K562 (cell line): Measurements from ENCODE around the gene SMIM17.

Experiments used
- GATAD2A ChIP-seq: fragments of 450-650 bp; IDR thresholded peaks from 2 replicates; pipeline ENCODE4 v1.6.1; 2017
- MED1 ChIP-seq: sonication (generic); formaldehyde crosslinking; IDR thresholded peaks from 2 replicates; pipeline ENCODE4 v1.8.1; 2023; ENCODE audit warnings: missing genetic modification reagents, borderline replicate concordance
- NR1H2 ChIP-seq: sonication (generic); formaldehyde crosslinking; IDR thresholded peaks from 2 replicates; pipeline ENCODE4 v1.4.0; 2020; ENCODE audit warnings: mild to moderate bottlenecking, missing genetic modification reagents
- TEAD4 ChIP-seq, 2 experiments: sonication (generic) in 1 of 2; formaldehyde crosslinking in 1 of 2; IDR thresholded peaks; 2 replicates each; pipeline versions ENCODE4 v1.6.1 to v1.8.0; 2012 to 2022; ENCODE audit warnings: borderline replicate concordance in 1 of 2, inconsistent platforms in 1 of 2, low read length in 1 of 2, mild to moderate bottlenecking in 1 of 2, missing genetic modification reagents in 1 of 2
- TF ChIP-seq, protein P1 (sequence below): sonication (generic); formaldehyde crosslinking; IDR thresholded peaks from 2 replicates; pipeline ENCODE4 v1.8.1; 2023; ENCODE audit warnings: mild to moderate bottlenecking, missing genetic modification reagents

DNA sequence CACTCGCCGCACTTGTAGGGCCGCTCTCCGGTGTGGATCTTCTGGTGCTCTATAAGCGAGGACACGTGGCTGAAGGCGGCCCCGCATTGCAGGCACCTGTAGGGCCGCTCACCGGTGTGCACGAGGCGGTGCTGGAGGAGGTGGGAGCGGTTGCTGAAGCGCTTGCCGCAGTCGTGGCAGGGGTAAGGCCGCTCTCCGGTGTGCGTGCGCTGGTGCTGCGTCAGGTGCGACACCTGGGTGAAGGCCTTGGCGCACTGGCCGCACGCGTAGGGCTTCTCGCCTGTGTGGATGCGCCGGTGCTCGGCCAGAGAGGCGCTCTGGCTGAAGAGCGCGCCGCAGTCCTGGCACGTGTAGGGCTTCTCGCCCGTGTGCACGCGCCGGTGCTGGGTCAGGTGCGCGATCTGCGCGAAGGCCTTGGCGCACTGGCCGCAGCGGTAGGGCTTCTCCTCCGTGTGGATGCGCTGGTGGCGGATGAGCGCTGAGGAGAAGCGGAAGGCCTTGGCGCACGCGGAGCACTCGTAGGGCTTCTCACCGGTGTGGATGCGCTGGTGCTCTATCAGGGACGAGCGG lies 21.1 kb downstream of the SMIM17 start:
- no peak for TF ChIP-seq NR1H2 (CRISPR knock-in tag)
- TF ChIP-seq MED1 (CRISPR knock-in tag), result no peak
- no peak for TF ChIP-seq TEAD4 (IDR thresholded peaks at IDR 0.05; ENCODE audit: low read length)
- no peak for TF ChIP-seq TEAD4 (CRISPR knock-in tag; IDR thresholded peaks at IDR 0.05; ENCODE audit: borderline replicate concordance)
- TF ChIP-seq, protein P1, sequence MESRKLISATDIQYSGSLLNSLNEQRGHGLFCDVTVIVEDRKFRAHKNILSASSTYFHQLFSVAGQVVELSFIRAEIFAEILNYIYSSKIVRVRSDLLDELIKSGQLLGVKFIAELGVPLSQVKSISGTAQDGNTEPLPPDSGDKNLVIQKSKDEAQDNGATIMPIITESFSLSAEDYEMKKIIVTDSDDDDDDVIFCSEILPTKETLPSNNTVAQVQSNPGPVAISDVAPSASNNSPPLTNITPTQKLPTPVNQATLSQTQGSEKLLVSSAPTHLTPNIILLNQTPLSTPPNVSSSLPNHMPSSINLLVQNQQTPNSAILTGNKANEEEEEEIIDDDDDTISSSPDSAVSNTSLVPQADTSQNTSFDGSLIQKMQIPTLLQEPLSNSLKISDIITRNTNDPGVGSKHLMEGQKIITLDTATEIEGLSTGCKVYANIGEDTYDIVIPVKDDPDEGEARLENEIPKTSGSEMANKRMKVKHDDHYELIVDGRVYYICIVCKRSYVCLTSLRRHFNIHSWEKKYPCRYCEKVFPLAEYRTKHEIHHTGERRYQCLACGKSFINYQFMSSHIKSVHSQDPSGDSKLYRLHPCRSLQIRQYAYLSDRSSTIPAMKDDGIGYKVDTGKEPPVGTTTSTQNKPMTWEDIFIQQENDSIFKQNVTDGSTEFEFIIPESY, result no peak
- no peak for TF ChIP-seq GATAD2A
